Measurements from ENCODE around the gene CHN2. TPM values are rescaled to one million over a fixed set of nuclear protein-coding genes. Genes with fewer than 3 reads are reported as not detected.

The CHN2 gene
- total RNA-seq, 2 experiments from 2014 or later: 2.1 to 3.5 TPM

GRCh38 chr7:29231671-29232232 is 37.2 kb downstream of the CHN2 start:
- CTCF ChIA-PET: no interaction called here
- TF ChIP-seq CTCF (IDR thresholded peaks at IDR 0.05): no peak
- no peaks in the 10 kb centered on the region for H3K27me3 ChIP-seq (ENCODE audit: control insufficient read depth in 1 of 2, insufficient read depth in 2 of 2, low read length in 2 of 2)
- H3K27ac Mint-ChIP-seq: no peak overlapping the region
- H3K4me1 ChIP-seq (ENCODE audit: insufficient read depth, low read length): no peaks in the 10 kb centered on the region
- H3K9me3 ChIP-seq (ENCODE audit: control insufficient read depth in 1 of 2, insufficient read depth in 1 of 2, low read length in 2 of 2): no peaks in the 10 kb centered on the region
- no peak overlapping the region for H3K4me3 Mint-ChIP-seq
- intact Hi-C loops (cut with DNase I, micrococcal nuclease): no loop called here
- no peaks in the 10 kb centered on the region for H3K27me3 Mint-ChIP-seq
- no peak overlapping the region for H3K27ac ChIP-seq (ENCODE audit: low read depth in 1 of 2, low read length in 2 of 2)
- H3K36me3 Mint-ChIP-seq (ENCODE audit: low read depth): no peaks in the 10 kb centered on the region
- H3K36me3 ChIP-seq (ENCODE audit: insufficient read depth, low read length): no peaks in the 10 kb centered on the region
- DNase-seq: no peak
- H3K9me3 Mint-ChIP-seq: no peaks in the 10 kb centered on the region
- ATAC-seq (ENCODE audit: poor library complexity): no peak
- H3K4me3 ChIP-seq (ENCODE audit: low read length): no peak overlapping the region
- H3K4me1 Mint-ChIP-seq (ENCODE audit: low read depth): no peaks in the 10 kb centered on the region
- POLR2A ChIA-PET: no interaction called here

GRCh38 chr7:29234438-29234837 is 39.9 kb downstream of the CHN2 start:
- Mint-ChIP-seq H3K4me1 (ENCODE audit: low read depth) (no peaks in the 10 kb centered on the region), H3K27me3 (no peaks in the 10 kb centered on the region), H3K4me3 (no peak overlapping the region), H3K9me3 (no peaks in the 10 kb centered on the region), H3K36me3 (ENCODE audit: low read depth) (no peaks in the 10 kb centered on the region), H3K27ac (no peak overlapping the region)
- no peaks in the 10 kb centered on the region for H3K36me3 ChIP-seq (ENCODE audit: insufficient read depth, low read length)
- ChIA-PET CTCF (no interaction called here), POLR2A (no interaction called here)
- H3K4me3 ChIP-seq (ENCODE audit: low read length): no peak overlapping the region
- H3K27ac ChIP-seq (ENCODE audit: low read depth in 1 of 2, low read length in 2 of 2): no peak overlapping the region
- TF ChIP-seq CTCF (IDR thresholded peaks at IDR 0.05): no peak
- DNase-seq (no peak), ATAC-seq (ENCODE audit: poor library complexity) (no peak)
- no peaks in the 10 kb centered on the region for H3K9me3 ChIP-seq (ENCODE audit: control insufficient read depth in 1 of 2, insufficient read depth in 1 of 2, low read length in 2 of 2)
- no peaks in the 10 kb centered on the region for H3K27me3 ChIP-seq (ENCODE audit: control insufficient read depth in 1 of 2, insufficient read depth in 2 of 2, low read length in 2 of 2)
- intact Hi-C loops (cut with DNase I, micrococcal nuclease): no loop called here
- H3K4me1 ChIP-seq (ENCODE audit: insufficient read depth, low read length): no peaks in the 10 kb centered on the region

GRCh38 chr7:29236071-29236580 is 41.6 kb downstream of the CHN2 start:
- H3K4me1 Mint-ChIP-seq (ENCODE audit: low read depth): no peaks in the 10 kb centered on the region
- intact Hi-C loops (cut with DNase I, micrococcal nuclease): no loop called here
- no peaks in the 10 kb centered on the region for H3K27me3 ChIP-seq (ENCODE audit: control insufficient read depth in 1 of 2, insufficient read depth in 2 of 2, low read length in 2 of 2)
- no peak for TF ChIP-seq CTCF (IDR thresholded peaks at IDR 0.05)
- no peaks in the 10 kb centered on the region for H3K36me3 Mint-ChIP-seq (ENCODE audit: low read depth)
- H3K36me3 ChIP-seq (ENCODE audit: insufficient read depth, low read length): no peaks in the 10 kb centered on the region
- ChIA-PET POLR2A (no interaction called here), CTCF (no interaction called here)
- H3K27me3 Mint-ChIP-seq: no peaks in the 10 kb centered on the region
- no peaks in the 10 kb centered on the region for H3K9me3 Mint-ChIP-seq
- H3K27ac Mint-ChIP-seq: no peak overlapping the region
- no peak overlapping the region for H3K4me3 ChIP-seq (ENCODE audit: low read length)
- H3K27ac ChIP-seq (ENCODE audit: low read depth in 1 of 2, low read length in 2 of 2): no peak overlapping the region
- H3K4me1 ChIP-seq (ENCODE audit: insufficient read depth, low read length): no peaks in the 10 kb centered on the region
- H3K9me3 ChIP-seq (ENCODE audit: control insufficient read depth in 1 of 2, insufficient read depth in 1 of 2, low read length in 2 of 2): no peaks in the 10 kb centered on the region
- ATAC-seq (ENCODE audit: poor library complexity) (no peak), DNase-seq (no peak)
- H3K4me3 Mint-ChIP-seq: no peak overlapping the region

All from CD4-positive, alpha-beta T cell (primary cell).